SK-MEL-5 (cell line): ENCODE results near the gene FRRS1L. TPM values are rescaled to one million over a fixed set of nuclear protein-coding genes. Genes with fewer than 3 reads are reported as not detected.

Source experiments
- DNase-seq: peaks from one replicate; pipeline ENCODE4 v3.0.0-alpha.2; 2016; ENCODE audit warnings: low read depth, low spot score
- in situ Hi-C: cut with HindIII; loops from 2 replicates; pipeline ENCODE4 v1.10.0; 2016; ENCODE audit warnings: low sequenced_read_pairs, high pct_unique_total_duplicates, low pct_unique_long_range_greater_than_20kb
- polyA plus RNA-seq, 2 experiments: library from polyadenylated mRNA; depleted of rRNA; stranded (reverse); fragments of >200 nt; gene quantifications; 2 replicates each; pipeline ENCODE4 v1.2.3, GENCODE V29; 2015
- total RNA-seq: library from RNA; depleted of rRNA; stranded (reverse); fragments of >200 nt; shearing (Covaris generic); gene quantifications from 2 replicates; pipeline ENCODE4 v1.2.3, GENCODE V29; 2014; rRNA removed

FRRS1L gene
- total RNA-seq = 0.03 TPM in 2 replicates
- 0.05 and 0.11 TPM in 2 replicates for polyA plus RNA-seq (2015; cell fraction: cytosol; rRNA removed)
- polyA plus RNA-seq (2015; cell fraction: nucleus; rRNA removed) = 0.14 and 0.46 TPM in 2 replicates

- DNase-seq = no peak
- in situ Hi-C loops = no loop called here
Measured at GRCh38 chr9:109166771-109167601, at the start of gene FRRS1L. Gene FRRS1L, minus strand, starts transcription at chr9:109167249. Its CDS starts 111 bp downstream, at chr9:109167138.

- in situ Hi-C loops = no loop called here
- DNase-seq = no peak
Measured at GRCh38 chr9:109214414-109214813, 47.4 kb upstream of the FRRS1L start.

- in situ Hi-C loops = no loop called here
- DNase-seq = no peak
Measured at GRCh38 chr9:109213285-109214121, 46.5 kb upstream of the FRRS1L start.

GRCh38 chr9:109212768-109213167, 45.7 kb upstream of the FRRS1L start:
- DNase-seq = no peak
- in situ Hi-C loops = no loop called here

GRCh38 chr9:109206670-109207069, 39.6 kb upstream of the FRRS1L start:
- in situ Hi-C loops = no loop called here
- DNase-seq = no peak

- no peak for DNase-seq
- in situ Hi-C loops = no loop called here
Measured at GRCh38 chr9:109205526-109205925, 38.5 kb upstream of the FRRS1L start.

- DNase-seq = no peak
- in situ Hi-C loops = no loop called here
Measured at GRCh38 chr9:109203761-109204360, 36.8 kb upstream of the FRRS1L start.

GRCh38 chr9:109199676-109200075, 32.6 kb upstream of the FRRS1L start:
- in situ Hi-C loops = no loop called here
- DNase-seq = no peak

GRCh38 chr9:109198736-109199382, 31.8 kb upstream of the FRRS1L start:
- in situ Hi-C loops = no loop called here
- peak; percentile 28 for DNase-seq

GRCh38 chr9:109193974-109194556, 27.0 kb upstream of the FRRS1L start:
- DNase-seq = no peak
- in situ Hi-C loops = no loop called here

GRCh38 chr9:109192732-109193361, 25.8 kb upstream of the FRRS1L start:
- peak; percentile 60 for DNase-seq
- in situ Hi-C loops = no loop called here

GRCh38 chr9:109191746-109192145, 24.7 kb upstream of the FRRS1L start:
- DNase-seq = no peak
- in situ Hi-C loops = no loop called here

- in situ Hi-C loops = no loop called here
- DNase-seq = no peak
Measured at GRCh38 chr9:109190151-109190550, 23.1 kb upstream of the FRRS1L start.

GRCh38 chr9:109186857-109187520, 19.9 kb upstream of the FRRS1L start:
- DNase-seq = no peak
- in situ Hi-C loops = no loop called here

GRCh38 chr9:109182940-109183798, 16.1 kb upstream of the FRRS1L start:
- peak; percentile 72 for DNase-seq
- in situ Hi-C loops = no loop called here

GRCh38 chr9:109182550-109182939, 15.5 kb upstream of the FRRS1L start:
- DNase-seq = no peak
- in situ Hi-C loops = no loop called here
